ENCODE data around the gene ERFE. TPM values are rescaled to one million over a fixed set of nuclear protein-coding genes. Genes with fewer than 3 reads are reported as not detected.
A peak's percentile ranks its signal among the peaks of the same experiment; 100 is the strongest.

Gene ERFE
- total and polyA plus RNA-seq, 2 of the 13 experiments (the other 11 are each of a cell fraction or from before 2014, with no cell fraction given) = 0.09 TPM; not detected in 1

- no peak for TF ChIP-seq RFX3 (CRISPR knock-in tag; IDR thresholded peaks at IDR 0.05)
- TF ChIP-seq THAP11 (CRISPR knock-in tag; IDR thresholded peaks at IDR 0.05) = no peak
- TF ChIP-seq JDP2 (CRISPR knock-in tag; IDR thresholded peaks at IDR 0.05; ENCODE audit: borderline replicate concordance) = no peak
- no peak for TF ChIP-seq SRSF1 (optimal IDR thresholded peaks at IDR 0.05; ENCODE audit: low read depth, low read length)
- TF ChIP-seq ARID4A (CRISPR knock-in tag; IDR thresholded peaks at IDR 0.05; ENCODE audit: borderline replicate concordance) = no peak
- TF ChIP-seq POLR2AphosphoS2 (IDR thresholded peaks at IDR 0.05; ENCODE audit: low read depth, low read length) = no peak
- TF ChIP-seq ERF (CRISPR knock-in tag; IDR thresholded peaks at IDR 0.05) = no peak
- TF ChIP-seq NFRKB (IDR thresholded peaks at IDR 0.05) = no peak
- TF ChIP-seq, protein P1, sequence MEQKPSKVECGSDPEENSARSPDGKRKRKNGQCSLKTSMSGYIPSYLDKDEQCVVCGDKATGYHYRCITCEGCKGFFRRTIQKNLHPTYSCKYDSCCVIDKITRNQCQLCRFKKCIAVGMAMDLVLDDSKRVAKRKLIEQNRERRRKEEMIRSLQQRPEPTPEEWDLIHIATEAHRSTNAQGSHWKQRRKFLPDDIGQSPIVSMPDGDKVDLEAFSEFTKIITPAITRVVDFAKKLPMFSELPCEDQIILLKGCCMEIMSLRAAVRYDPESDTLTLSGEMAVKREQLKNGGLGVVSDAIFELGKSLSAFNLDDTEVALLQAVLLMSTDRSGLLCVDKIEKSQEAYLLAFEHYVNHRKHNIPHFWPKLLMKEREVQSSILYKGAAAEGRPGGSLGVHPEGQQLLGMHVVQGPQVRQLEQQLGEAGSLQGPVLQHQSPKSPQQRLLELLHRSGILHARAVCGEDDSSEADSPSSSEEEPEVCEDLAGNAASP (CRISPR knock-in tag; IDR thresholded peaks at IDR 0.05; ENCODE audit: borderline replicate concordance) = no peak
- TF ChIP-seq TEF (CRISPR knock-in tag; IDR thresholded peaks at IDR 0.05) = no peak
- TF ChIP-seq ZNF772 (CRISPR knock-in tag; IDR thresholded peaks at IDR 0.05) = no peak
- TF ChIP-seq MBNL3 (CRISPR knock-in tag; conservative IDR thresholded peaks at IDR 0.05) = no peak
- 0 out of 2 replicates have a peak, but pooled peaks have one; percentile 28 for TF ChIP-seq ATM (IDR thresholded peaks at IDR 0.05; ENCODE audit: borderline replicate concordance)
- TF ChIP-seq SOX6 (IDR thresholded peaks at IDR 0.05) = peak; percentile 64
- no peak for TF ChIP-seq SOX6 (CRISPR knock-in tag; IDR thresholded peaks at IDR 0.05)
- no peak for TF ChIP-seq CCAR2 (optimal IDR thresholded peaks at IDR 0.05; ENCODE audit: low read depth, low read length)
- TF ChIP-seq, protein P2, sequence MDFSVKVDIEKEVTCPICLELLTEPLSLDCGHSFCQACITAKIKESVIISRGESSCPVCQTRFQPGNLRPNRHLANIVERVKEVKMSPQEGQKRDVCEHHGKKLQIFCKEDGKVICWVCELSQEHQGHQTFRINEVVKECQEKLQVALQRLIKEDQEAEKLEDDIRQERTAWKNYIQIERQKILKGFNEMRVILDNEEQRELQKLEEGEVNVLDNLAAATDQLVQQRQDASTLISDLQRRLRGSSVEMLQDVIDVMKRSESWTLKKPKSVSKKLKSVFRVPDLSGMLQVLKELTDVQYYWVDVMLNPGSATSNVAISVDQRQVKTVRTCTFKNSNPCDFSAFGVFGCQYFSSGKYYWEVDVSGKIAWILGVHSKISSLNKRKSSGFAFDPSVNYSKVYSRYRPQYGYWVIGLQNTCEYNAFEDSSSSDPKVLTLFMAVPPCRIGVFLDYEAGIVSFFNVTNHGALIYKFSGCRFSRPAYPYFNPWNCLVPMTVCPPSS (IDR thresholded peaks at IDR 0.05) = peak; percentile 90; the same call in 1 of the 2 replicates
- TF ChIP-seq JUNB (CRISPR knock-in tag; IDR thresholded peaks at IDR 0.05; ENCODE audit: borderline replicate concordance) = peak; percentile 42; the same call in 1 of the 2 replicates
- no peak for TF ChIP-seq ZNF878 (CRISPR knock-in tag; IDR thresholded peaks at IDR 0.05)
- peak; percentile 89 for TF ChIP-seq NBN (conservative IDR thresholded peaks at IDR 0.05)
These were observed 32.4 kb upstream of the ERFE start (continued) for GRCh38 chr2:238126338-238126737.

All from HepG2 (cell line).